Ramos (cell line): ENCODE measurements around the gene FRAS1.
"Not testable (repeated sequence)": the region's sequence is repeated elsewhere in the genome, so short reads cannot be mapped to it uniquely, and the experiment has no call there.

Source experiments
- in situ Hi-C: fragments of 300-500 bp; cut with MboI; formaldehyde crosslinking; loops from one replicate; pipeline ENCODE4 v1.14.3; 2022; ENCODE audit warnings: low sequenced_read_pairs; ENCODE audit not compliant: unreplicated experiment

FRAS1 gene

DNA sequence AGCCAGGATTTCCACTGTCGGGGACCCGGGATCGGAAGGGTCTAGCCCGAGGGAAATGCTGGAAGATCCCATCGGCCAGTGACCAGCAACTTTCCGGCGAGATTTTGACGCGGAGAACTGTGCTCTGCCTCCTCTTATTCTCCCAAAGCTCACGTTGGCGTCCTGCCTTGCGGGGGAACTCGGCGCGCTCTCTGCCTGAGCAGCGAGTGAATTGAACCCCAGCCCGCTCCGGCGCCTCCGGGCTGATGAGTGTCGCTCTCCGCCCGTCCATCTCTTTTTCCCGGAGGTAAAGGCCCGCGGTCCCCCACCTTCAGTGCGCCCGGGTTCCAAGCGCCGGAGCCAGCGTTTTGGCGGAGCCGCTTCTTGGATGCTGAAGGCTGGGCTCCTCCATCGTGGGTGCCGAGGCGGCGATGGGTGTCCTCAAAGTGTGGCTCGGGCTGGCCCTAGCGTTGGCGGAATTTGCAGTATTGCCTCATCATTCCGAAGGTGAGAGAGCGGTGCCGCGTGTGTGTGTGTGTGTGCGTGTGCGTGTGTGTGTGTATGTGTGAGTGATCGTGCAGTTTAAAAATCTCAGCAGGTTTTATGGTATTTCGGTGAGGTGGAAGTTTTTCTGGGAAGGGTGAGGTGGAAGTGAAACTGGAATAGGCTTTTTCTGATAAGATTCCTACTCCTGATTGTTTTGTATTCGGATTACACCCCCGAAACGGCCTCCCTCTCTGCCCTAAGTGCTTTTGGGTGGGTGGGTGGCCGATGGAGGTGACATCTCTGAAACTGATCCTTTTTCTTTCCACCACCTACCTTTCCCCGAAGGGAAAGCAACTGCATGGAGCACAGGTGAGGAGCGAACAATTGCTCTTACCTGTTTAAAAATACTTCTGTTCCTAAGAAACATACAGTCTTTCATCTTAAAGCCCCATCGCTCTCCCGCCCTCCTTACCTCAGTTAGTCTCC lies 752 bp downstream of the FRAS1 start:
- in situ Hi-C loops: no loop called here

DNA sequence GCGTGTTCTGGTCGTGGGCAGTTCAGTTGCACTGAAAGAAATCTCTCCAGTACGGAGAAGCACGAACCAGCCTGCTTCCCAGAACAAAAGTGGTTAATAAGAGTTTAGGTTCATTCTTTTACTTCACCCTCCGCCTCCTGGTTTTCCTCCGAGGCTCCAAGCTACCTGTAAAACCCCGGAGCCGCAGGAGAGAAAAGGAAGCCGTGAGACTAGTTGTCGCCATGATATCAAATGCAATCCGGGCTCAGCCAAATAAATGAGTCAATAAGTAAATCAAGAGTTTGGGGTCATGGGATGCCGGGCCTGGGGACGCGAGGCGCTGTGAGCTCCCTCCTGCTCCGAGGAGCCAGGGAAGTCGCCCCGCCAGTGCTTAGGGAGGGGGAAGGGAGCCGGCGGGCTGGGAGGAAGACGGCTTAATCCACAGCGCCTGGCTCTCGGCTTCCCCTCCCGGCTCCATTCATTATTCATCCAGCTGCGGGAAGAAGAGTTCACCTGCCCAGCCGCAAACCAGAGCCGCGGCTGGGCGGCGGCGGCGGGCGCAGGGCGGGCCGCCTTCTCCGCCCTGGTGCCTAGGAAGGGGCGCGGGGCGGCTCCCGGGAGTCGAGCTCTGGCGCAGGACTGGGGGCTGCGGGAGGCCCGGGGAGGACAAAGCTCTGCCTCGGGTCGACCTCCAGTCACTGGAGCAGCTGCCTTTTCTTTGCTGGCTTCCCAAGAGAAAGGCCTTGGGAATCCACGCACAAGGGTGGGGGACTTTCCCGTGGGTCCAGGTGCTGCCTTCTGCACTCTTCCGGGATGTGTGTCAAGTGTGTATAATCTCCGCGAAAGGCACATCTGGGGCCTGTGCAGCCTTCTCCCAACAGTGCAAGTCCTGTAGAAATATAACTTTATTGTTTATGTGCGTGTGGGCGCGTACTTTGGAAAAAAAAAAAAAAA lies 1.7 kb downstream of the FRAS1 start:
- in situ Hi-C loops: no loop called here

DNA sequence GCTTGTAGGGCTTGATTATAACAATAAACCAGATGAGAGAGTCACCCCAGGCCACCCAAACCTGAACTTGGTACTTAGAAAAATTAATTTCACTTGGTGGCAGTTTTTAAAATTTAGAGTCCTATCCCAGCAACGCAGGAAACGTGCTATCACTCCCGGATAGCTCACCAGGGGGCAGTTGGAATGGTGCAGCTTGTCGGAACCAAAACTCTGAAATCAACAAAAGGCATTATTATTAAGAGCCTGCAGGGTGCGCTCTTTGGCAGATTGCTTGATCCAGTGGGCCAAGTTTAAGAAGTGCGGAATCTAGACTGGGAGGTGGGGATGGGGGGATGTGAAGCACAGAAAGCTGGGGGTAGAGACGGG lies 2.4 kb downstream of the FRAS1 start:
- in situ Hi-C loops: no loop called here

DNA sequence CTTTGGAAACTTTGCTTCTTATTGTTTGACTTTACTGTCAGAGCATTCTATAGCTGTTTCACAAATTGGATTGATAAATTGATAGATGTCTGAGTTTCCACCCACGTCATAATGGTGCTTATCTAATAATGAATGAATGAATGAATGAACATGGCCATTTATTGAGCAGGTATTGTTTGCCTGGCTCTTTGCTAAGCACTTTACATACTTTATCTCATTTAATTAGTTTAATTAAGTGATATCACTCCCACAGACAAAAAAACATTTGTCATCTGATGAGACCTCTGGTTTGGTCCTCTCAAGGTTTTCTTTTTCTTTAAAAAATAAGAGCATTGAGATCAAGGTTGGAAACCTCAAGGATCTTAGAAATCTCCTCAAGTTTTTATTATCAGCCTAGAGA lies 2.8 kb downstream of the FRAS1 start:
- in situ Hi-C loops: no loop called here

DNA sequence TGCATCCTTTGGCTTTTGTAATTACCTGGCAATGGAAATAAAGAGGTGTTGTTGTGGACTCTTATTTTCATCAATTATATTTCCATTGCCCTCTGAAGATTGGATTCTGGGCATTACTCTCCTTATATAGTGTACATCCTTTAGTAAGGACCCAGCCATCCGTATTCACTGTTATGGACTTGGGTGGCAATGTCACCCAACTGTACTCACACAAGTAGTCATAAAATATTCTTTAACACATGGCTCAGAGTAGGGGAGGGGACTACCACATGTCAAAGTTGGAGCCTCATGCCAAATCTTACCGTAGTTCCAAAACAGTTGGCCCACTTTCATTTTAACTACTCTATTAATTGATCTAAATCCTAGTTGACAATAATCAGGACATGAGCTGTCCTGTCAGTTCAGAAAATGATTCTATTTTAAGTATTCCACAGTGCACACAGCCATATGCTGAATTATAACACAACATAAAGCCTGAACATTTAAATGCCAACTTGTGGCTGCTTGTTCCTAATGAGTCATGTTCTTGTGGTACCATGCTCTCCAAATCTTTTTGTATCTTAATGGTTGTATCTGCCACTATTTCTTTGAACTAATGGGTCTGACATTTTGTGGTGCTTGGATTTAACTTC lies 4.9 kb downstream of the FRAS1 start:
- in situ Hi-C loops: no loop called here

DNA sequence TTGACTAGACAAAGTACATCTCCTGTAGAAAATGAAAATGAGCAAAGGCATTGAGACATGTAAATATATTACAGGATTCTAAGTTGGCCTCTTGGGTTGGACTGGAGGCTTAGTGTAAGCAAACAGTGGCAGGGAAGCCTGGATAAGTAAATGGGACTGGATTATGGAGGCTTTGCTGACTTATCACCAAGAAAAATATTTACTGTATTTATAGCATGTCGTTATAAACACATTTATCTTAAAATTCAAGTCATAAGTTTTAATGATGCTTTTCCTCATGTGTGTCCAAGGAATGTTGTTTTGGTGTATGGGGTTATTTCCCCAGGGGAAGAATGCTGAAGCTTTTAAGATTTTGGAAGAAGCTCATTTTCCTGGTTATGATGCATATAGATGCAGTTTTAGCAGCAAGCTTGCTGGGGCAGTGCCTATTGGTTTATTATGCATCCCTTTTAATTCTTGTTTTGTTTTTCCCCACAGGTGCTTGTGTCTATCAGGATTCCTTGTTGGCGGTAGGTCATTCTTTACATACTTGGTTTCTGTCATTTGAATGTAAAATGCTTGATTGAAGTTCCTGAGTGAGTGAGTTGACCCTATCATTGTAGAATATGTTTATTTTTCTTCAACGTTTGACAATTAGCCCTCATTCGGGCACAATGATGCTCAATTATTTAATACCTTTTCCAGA lies 8.5 kb downstream of the FRAS1 start:
- in situ Hi-C loops: no loop called here

DNA sequence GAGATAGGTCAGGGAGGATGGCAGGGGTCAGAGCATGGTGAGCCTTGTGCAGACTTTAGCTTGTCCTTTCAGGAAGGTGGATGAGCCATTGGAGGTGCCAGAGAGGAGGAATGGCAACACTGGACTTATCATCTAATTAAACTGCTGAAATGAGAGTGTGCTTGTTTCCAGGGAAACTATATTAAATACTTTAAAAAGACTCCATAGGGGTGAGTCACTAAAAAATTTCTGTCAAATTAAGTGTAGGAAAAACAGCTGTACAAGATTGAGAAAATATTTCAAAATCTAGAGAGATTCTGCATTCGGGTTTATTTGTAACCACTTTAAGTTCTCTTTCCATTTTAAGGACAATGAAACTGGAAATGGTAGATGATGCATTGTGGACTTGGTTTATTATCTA lies 11.4 kb downstream of the FRAS1 start:
- in situ Hi-C loops: no loop called here

DNA sequence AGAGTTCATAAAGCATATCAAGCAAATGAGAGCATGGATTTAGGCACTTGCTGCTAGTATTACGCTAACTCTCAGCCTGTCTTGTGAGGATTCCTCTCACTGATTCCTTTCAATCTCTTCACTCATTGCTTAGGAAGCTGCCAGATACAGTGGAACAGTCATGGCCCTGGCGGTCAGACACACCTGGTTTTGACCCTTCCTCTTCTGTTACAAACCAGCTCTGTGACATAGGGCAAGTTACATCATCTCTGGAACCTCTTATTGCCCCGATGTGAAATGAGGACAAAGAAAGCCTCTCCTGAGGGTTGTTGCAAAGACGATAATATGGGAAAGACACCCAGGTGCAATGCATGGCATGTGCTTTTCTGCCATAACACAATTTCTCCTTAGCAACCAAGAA lies 12.2 kb downstream of the FRAS1 start:
- in situ Hi-C loops: no loop called here

DNA sequence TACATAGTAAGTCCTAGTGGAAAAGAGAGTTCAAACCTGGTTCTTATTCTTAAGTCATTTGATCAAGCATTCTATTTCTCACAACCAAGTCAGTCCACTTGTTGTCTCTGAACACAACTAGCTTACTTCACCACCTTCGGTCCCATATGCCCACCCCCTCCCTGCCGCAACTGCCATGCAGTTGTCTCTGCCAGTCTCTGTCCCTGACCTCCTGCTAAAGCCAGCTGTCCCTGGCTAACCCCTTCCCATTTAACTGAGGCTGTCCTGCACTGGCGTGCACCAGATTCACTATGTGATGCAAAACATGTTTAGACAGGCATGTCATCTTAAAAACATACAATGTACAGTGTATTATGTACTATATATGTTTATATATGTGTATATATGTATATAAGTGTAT lies 12.7 kb downstream of the FRAS1 start:
- in situ Hi-C loops: no loop called here

DNA sequence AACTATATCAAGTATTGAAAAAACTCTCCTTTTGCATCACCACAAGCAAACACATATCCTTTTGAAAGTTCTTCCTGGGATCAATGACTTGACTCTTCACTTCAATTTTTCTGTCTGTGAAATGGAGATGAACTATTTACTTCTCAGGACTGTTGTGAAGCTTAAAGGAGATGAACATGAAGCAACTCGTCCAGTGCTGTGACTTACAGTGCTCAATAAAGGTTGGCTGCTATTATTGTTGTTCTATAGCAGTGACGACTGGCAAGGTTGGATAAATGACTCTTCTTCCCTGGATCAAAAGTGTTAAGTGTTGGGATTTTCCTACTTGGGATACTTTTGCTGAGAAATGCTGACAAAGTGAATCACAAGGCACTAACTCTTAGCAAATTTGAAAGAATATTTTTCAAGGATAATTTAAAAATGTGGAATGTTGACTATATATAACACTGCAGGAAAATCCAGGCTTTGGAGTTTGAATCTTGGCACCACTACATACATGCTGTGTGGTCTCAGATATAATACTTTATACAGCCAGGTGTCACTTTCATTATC lies 13.7 kb downstream of the FRAS1 start:
- in situ Hi-C loops: no loop called here

DNA sequence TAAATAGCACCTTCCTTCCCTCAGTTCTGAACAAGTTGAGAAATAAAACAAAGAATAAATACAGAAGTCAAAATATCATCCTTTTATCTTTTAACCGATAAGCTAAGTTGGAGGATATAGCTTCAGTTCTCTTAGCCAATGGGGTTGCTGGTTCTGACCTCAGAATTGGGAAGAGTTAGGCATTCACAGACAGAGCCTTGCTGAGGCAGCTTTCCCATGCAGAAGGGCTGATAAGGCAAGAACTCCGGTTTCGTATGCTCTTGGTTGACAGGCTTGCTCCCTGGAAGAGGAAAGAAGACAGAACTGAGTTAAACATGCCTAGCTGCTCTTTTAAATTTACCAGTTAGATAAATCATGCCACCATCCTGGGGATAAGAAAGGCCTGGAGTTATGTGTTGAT lies 17.6 kb downstream of the FRAS1 start:
- in situ Hi-C loops: no loop called here

DNA sequence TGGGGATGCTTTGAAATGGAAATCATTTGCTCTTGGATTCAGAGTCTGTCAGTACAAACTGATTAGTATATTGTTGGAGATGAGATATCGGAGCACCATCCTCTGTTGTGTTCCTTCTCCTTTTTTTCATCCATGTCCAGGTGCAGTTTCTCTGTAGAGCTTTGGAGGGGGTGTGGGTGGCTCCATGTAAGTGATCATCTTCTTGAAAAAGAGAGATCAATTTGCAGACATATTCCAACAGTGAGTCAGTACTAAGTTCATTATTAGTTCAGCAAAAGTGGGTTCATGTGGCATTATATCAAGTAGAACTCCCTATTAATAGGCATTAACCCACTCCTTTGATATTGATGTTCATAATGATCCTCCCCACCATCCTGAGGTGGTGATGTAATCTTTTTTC lies 18.9 kb downstream of the FRAS1 start:
- in situ Hi-C loops: no loop called here

DNA sequence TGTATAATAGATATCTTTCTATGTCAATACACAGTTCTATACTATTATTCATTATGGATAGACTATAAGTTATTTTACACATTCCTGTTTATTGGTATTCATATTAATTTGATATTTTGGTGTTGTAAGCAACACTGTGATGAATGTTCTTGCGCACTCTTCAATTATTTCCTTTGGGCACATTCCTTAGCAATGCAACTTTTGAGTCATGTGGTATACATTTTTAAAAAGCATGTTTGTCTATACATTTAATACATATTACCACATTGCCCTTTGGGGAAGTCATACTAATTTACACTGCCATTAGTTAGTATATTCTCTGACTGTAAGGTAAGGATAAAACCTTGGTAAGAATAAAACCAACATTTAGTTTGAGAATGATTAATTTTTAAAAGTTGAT lies 21.0 kb downstream of the FRAS1 start:
- in situ Hi-C loops: no loop called here

DNA sequence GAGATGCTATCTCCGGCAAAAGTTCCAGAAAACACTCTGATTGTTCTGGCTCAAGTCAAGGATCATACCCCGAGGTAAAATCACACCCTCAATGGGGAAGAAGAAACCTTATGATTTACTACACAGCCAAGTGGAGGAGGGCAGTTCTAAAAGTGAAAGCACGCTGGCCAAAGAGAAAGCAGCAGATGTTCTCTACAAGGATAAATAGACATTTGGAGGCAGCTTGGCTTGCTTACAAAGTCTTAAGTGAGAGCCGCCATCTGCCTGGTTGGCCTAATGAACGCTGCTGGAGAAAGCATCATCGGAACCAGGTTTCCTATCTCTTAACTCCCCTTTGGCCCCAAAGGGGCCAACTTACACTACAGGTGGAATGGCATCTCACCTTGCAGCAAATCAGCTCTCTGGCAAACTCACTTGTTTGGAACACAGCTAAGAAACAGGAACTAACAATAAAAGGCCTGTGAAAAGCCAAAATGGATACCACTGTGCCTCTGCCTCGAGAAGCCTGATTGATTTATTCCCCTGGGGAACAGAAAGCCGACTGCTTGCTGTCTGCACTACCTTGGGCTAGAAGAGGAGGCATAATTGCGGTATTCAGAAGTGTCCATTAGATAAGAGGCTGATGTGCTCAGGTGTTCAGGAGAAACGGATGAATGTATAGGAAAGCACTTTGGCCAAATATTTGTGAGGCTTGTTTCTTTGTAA lies 22.8 kb downstream of the FRAS1 start:
- in situ Hi-C loops: no loop called here

DNA sequence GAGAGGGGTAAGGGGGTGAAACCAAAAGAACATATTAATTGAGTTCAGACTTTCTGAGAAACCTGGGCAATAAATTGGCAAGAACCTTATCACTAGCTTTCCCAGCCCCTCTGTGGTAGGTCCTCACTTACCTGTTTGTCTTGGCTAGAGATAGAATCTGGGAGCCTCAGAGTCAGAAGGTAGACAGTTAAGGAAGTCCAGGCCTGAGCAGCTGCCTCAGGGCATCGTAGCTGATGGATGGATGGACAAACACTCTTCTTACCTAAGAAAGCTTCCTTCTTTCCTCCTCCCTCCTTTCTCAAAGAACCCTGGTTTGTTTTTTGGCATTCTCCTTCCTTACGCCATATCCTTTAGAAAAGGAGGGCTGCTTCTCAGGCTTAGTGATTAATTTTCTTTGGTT lies 24.4 kb downstream of the FRAS1 start:
- in situ Hi-C loops: no loop called here

DNA sequence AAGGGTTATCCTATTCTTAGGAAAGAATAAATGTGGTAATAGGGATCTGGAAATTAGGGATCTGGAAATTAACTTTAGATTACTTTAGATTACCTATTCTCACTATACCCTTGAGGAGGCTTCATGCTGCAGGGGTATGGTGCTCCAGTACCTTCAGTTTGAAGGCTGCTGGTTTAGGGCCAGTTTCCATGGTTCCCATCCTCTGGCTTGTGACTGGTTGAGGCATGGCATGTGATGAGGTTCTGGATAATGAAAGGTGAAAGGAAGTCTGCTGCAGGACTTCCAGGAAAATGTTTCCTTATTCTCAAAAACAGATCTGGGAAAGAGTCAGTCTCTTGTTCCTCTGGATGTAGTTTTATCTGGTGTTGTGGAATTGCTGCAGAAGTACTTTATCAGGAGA lies 25.9 kb downstream of the FRAS1 start:
- in situ Hi-C loops: no loop called here

DNA sequence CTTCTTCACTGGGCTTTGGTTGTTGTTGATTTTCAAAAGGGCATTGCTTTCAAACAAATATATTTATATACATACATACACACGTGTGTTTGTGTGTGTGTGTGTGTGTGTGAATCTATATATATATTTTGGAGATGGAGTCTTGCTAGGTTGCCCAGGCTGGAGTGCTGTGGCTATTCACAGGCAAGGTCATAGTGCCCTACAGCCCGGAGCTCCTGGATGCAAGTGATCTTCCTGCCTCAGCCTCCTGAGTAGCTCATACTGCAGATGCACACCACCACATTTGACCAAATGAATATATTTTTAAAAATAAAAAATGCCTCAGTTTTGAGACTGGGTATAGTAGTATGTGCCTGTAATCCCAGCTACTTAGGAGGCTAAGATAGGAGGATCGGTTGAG lies 34.4 kb downstream of the FRAS1 start:
- in situ Hi-C loops: no loop called here

DNA sequence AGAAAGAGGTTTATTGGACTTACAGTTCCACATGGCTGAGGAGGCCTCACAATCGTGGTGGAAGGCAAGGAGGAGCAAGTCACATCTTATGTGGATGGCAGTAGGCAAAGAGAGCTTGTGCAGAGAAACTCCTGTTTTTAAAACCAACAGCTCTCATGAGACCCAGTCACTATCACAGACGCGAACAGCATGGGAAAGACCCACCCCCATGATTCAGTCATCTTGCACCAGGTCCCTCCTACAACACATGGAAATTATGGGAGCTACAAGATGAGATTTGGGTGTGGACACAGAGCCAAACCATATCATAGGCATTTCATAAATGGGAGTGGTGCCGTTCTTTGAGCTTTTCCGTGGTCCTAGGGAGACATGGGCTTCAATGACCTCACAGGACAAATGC lies 35.2 kb downstream of the FRAS1 start:
- in situ Hi-C loops: not testable (repeated sequence)

DNA sequence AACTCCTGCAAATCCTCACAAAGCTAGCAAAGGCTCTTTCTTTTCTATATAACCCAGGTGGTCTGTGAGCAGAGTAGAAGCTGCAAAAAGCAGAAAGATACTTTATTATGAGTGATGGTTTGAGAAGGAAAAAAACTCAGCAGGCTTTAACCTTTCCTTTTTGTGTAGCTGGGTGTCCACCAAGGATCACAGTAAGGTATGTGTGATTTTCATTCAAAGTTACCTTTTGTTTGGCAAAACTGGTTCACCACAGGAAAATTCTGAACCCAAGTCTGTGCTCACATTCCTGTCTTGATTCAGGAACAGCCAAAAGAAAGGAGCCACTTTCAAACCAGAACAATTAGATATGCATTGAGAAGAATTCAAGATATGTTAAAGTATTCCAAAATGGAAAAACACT lies 35.7 kb downstream of the FRAS1 start:
- in situ Hi-C loops: no loop called here
